NCI-H1048 (cell line): ENCODE results near the gene TERT.
"Not testable (repeated sequence)": the region's sequence is repeated elsewhere in the genome, so short reads cannot be mapped to it uniquely, and the experiment has no call there.

ENCODE experiments used
- DNase-seq: peaks from one replicate; lab custom pipeline; 2025; lab: John Stamatoyannopoulos, UW

TERT gene

GRCh38 chr5:1330847-1331831 is 36.3 kb upstream of the TERT start:
- no peak for DNase-seq

DNA sequence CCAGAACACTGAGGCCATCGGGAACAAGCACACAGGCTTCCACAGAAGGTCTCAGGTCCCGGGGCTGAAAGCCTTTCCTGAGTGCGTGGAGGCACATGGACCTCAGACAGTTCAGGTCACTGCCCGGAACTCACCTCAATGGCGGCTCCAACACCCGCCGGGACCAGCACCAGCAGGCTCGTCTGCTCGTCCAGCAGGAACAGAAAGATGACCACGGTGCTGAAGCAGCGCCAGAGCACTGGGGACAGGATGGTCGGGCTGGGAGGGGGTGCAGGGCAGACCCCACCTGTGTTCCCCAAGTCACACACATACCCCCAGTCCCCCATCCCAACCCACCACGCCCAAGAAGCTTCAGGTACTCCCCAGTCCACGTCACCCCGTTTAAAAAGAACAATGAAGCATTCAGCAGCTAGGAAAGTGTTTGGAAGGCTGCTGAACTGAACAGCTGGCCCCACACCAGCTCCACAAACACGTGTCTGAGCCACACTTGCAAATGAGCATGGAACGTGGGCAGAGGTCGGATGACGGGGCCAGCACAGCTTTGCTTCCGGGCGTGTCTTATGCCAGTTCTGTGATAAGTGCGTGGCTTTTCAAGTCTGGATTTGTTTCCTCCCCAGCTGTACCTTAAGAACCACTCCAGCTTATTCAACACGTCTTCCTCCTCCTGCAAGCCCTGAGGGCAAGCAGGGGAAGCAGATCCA is 35.4 kb upstream of the TERT start:
- DNase-seq: no peak

GRCh38 chr5:1329111-1329579 is 34.3 kb upstream of the TERT start:
- no peak for DNase-seq

- DNase-seq: not testable (repeated sequence)
Observed at GRCh38 chr5:1328237-1329110, 33.6 kb upstream of the TERT start.

- DNase-seq: not testable (repeated sequence)
Observed at GRCh38 chr5:1326901-1327756, 32.3 kb upstream of the TERT start.

DNA sequence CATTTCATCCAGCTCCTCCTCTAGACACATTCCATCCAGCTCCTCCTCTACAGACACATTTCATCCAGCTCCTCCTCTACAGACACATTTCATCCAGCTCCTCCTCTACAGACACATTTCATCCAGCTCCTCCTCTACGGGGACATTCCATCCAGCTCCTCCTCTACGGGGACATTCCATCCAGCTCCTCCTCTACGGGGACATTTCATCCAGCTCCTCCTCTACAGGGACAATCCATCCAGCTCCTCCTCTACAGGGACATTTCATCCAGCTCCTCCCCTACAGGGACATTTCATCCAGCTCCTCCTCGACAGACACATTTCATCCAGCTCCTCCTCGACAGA is 31.6 kb upstream of the TERT start:
- DNase-seq: not testable (repeated sequence)

DNA sequence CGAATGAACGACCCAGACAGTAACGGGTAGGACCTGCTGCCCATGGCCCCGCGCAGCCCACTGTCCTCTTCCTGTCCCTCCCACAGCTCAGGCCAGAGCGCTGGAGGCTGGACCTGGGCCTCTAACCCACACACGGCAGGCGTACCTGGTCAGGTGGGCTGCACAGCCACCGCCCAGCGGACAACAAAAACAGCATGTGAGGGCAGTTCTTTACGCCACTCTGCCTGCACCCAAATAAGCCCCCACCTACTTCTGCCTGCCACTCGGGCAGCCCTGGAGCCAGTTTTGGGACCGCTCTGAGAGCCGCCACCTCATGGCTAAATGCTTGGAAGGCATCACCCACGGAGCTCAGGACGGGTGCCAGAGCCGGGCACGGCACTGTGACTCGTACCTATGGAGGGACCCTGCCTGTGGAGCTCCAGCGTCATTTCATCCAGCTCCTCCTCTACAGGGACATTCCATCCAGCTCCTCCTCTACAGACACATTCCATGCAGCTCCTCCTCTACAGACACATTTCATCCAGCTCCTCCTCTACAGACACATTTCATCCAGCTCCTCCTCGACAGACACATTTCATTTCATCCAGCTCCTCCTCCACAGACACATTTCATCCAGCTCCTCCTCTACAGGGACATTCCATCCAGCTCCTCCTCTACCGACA is 31.1 kb upstream of the TERT start:
- DNase-seq: no peak

- DNase-seq: no peak
Observed at GRCh38 chr5:1325191-1325741, 30.4 kb upstream of the TERT start.

GRCh38 chr5:1324719-1325190 is 29.9 kb upstream of the TERT start:
- DNase-seq: no peak

DNA sequence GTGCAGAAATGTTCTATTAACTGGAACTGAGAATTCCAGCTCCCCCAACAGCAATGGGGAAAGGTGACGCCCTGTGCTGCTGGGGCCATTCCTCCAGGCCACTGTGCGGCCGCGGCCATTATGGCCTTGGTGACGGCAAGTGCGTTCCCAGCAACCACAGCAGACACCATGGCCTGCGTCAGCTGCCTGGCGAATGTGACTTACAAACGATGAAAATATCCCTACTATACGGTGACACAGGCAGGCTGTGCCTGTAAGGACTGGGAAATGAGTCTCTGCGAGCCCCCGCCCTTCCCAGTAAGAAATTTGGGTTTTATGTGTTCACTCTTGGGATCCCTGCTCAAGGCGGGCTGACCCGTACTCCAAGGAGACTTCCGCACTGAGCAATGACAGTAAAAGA is 29.4 kb upstream of the TERT start:
- no peak for DNase-seq

DNA sequence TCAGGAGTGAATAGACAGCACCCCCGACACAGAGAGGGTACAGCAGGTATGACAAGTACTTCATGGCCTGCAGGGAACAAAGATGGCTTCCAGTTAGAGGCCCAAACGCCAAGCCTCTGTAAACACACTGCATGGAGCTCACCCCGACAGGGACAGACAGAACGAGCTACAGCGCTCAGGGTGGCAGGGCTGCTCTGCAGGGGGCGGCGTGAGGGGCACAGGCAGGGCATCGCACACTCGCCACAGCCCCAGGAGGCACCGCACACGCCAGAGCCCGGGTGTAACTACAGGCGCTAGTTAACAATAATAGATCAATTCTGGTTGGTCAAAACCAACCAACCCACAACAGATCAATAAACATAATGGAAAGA is 28.9 kb upstream of the TERT start:
- no peak for DNase-seq

DNA sequence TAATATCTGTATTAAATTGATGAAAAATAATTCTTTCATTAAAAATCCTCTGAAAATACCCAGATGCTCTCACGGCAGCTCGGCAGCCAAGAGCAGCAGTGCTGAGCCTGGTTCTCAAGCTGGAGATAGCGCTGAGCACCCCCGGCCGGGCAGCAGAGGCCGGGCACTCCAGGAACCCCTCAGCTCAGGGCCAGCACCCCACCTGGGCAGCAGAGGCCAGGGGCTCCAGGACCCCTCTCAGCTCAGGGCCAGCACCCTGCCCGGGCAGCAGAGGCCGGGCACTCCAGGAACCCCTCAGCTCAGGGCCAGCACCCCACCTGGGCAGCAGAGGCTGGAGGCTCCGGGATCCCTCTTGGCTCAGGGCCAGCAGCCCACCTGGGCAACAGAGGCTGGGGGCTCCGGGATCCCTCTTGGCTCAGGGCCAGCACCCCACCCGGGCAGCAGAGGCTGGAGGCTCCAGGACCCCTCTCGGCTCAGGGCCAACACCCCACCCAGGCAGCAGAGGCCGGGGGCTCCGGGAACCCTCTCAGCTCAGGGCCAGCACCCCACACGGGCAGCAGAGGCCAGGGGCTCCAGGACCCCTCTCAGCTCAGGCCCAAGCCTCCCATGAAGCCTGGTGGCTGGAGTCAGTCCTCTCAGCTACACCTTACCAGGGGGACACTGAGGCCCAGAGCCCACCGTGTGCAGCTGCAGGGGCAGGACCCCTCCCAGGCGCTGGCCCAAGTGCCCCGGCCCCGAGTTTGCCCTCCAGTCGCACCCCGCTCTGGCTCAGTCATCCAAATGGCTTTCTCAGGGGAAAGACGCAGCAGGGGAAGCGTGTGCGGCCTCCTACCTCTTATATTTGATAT is 28.3 kb upstream of the TERT start:
- DNase-seq: no peak

- no peak for DNase-seq
Observed at GRCh38 chr5:1322036-1322900, 27.4 kb upstream of the TERT start.

GRCh38 chr5:1321576-1321975 is 26.7 kb upstream of the TERT start:
- no peak for DNase-seq

GRCh38 chr5:1320436-1321344 is 25.8 kb upstream of the TERT start:
- DNase-seq: no peak

DNA sequence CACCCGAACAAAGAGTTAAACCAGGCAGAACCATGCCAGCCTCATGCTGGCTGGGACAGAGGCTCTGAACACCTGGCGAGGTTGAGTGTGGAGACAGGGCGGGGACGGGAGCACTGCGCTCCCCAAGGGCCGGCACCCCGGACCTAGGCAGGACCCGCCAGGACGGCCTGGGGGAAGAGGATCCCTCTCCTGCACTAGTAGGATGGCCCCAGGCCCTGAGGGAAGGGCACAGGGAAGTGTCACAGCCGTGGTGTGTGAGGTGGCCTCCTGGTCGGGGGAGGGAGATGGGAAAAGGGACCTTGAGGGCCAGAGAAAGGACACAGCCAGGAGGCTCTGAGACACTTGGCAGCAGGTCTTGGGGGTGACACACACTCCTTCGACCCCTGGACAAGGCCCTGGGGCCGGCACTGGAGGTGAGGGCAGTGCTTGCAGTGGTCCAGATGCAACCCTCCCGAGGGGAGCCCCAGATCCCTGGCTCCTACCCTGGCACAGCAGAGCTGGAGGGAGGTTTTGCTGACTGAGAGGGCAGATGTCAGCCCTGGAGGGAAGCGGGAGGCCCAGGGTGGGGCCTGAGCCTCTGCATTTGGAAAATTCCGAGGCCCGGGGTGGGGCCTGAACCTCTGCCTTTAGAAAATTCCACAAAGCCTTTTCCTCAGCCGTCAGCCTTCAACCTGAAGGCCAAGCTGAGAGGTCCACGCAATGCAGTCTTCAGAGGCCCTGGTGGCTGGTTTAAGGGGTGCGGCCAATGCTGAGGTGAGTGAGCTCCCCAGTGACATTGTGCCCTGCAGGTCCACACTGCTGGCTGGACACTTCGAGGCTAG is 24.8 kb upstream of the TERT start:
- no peak for DNase-seq
